ENCODE measurements around the gene PARP11.

DNA sequence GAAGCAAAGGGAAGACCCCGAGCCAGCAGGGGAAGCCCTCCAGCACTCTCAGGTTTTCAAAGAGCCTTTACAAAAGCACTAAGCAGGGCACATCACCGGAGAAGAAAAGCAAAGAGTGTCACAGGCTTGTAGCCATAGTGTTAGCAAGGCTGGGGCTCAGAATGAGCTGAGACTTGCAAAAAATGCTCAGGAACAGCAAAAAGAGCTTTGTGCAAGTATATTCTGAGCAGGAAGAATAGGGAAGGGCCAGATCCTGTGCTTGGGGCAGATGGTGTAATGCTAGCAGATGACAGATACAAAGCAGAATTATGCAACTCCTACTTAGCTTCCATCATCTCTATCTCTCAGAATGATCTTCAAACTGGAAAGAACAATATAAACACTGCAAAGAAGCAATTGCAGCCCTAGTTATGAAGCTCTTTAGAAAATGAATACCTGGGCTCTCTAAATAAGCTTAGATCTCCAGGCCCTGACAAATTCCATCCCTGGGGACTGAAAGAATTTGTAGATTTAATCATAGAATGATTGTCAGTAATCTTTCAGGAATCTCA, 23.7 kb upstream of the PARP11 start:
- TF ChIP-seq CTCF (IDR thresholded peaks at IDR 0.05) (no peak), POLR2A (IDR thresholded peaks at IDR 0.05; ENCODE audit: low read depth) (no peak), POLR2AphosphoS5 (IDR thresholded peaks at IDR 0.05) (no peak)
